B cell (primary cell): Measurements from ENCODE around the gene TAF4. TPM values are rescaled to one million over a fixed set of nuclear protein-coding genes. Genes with fewer than 3 reads are reported as not detected.

ENCODE experiments used
- ATAC-seq: fragments of 200-7000 bp; cut with Tn5 transposase; one replicate; pipeline ENCODE4 v1.10.0; 2021; ENCODE audit warnings: low read depth, mild to moderate bottlenecking, moderate number of reproducible peaks, moderate library complexity
- CTCF ChIA-PET: fragments of 350-600 bp; sonication (Branson Sonifier 250); formaldehyde crosslinking; loops from one replicate; lab custom pipeline; 2021; ENCODE audit warnings: antibody characterized with exemption, inconsistent platforms; lab: Charles Lee
- POLR2A ChIA-PET: fragments of 350-600 bp; sonication (Branson Sonifier 250); formaldehyde crosslinking; loops from one replicate; lab custom pipeline; 2021; ENCODE audit warnings: antibody characterized with exemption; lab: Charles Lee
- DNase-seq: peaks from one replicate; pipeline ENCODE4 v3.0.0; 2013
- H2AFZ ChIP-seq: 2 replicates; pipeline ENCODE4 v1.6.1; 2012; ENCODE audit warnings: mild to moderate bottlenecking, low read depth, low read length; ENCODE audit not compliant: insufficient read depth, poor library complexity, severe bottlenecking
- H3K27ac ChIP-seq, 2 donors: 1 replicate in 1 of 2; 2 replicates in 1 of 2; pipeline ENCODE4 v1.5.1; 2012 to 2013; ENCODE audit warnings: low read length in 2 of 2, mild to moderate bottlenecking in 2 of 2, moderate library complexity in 1 of 2
- H3K27me3 ChIP-seq, 4 experiments: fragments of 200-600 bp in 1 of 4; sonication (generic) in 1 of 4; replicated peaks in 1 of 4; 1 replicate in 2 of 4; 2 replicates in 2 of 4; pipeline versions ENCODE4 v1.6.1 to v1.7.0; 2013 to 2016; ENCODE audit warnings: low read length in 3 of 4, mild to moderate bottlenecking in 2 of 4, mixed read lengths in 1 of 4, moderate library complexity in 1 of 4; ENCODE audit not compliant: insufficient read depth in 4 of 4, control insufficient read depth in 3 of 4; ENCODE audit errors: control extremely low read depth in 1 of 4
- H3K36me3 ChIP-seq, 2 experiments: replicated peaks in 1 of 2; 1 replicate in 1 of 2; 2 replicates in 1 of 2; pipeline versions ENCODE4 v1.6.1 to v1.7.1; 2013; ENCODE audit warnings: low read length in 1 of 2; ENCODE audit not compliant: insufficient read depth in 2 of 2, control insufficient read depth in 1 of 2; ENCODE audit errors: control extremely low read depth in 1 of 2, extremely low read depth in 1 of 2
- H3K4me1 ChIP-seq, 2 donors: fragments of 200-600 bp in 1 of 2; sonication (generic) in 1 of 2; 1 replicate in 1 of 2; 2 replicates in 1 of 2; pipeline versions ENCODE4 v1.5.1 to v1.6.1; 2013 to 2017; ENCODE audit warnings: low read length in 2 of 2; ENCODE audit not compliant: control insufficient read depth in 2 of 2, insufficient read depth in 2 of 2
- H3K4me2 ChIP-seq: replicated peaks from 2 replicates; pipeline ENCODE3; 2012; ENCODE audit warnings: mild to moderate bottlenecking, low read depth, low read length; ENCODE audit not compliant: poor library complexity, severe bottlenecking
- H3K4me3 ChIP-seq, 5 experiments: fragments of 200-600 bp in 1 of 5; sonication (generic) in 1 of 5; 1 replicate in 3 of 5; 2 replicates in 2 of 5; pipeline versions ENCODE4 v1.5.1 to v1.7.0; 2011 to 2016; ENCODE audit warnings: low read length in 4 of 5, mild to moderate bottlenecking in 4 of 5, low read depth in 2 of 5, control low read depth in 1 of 5, moderate library complexity in 1 of 5; ENCODE audit not compliant: insufficient read depth in 1 of 5; ENCODE audit errors: control extremely low read depth in 1 of 5, extremely low read depth in 1 of 5
- H3K79me2 ChIP-seq: fragments of 200-600 bp; sonication (generic); one replicate; pipeline ENCODE4 v1.6.0; 2016; ENCODE audit warnings: low read length; ENCODE audit not compliant: control insufficient read depth, insufficient read depth
- H3K9ac ChIP-seq: fragments of 200-600 bp; sonication (generic); 2 replicates; pipeline ENCODE4 v1.6.1; 2017; ENCODE audit warnings: mild to moderate bottlenecking, low read length, moderate library complexity
- H3K9me3 ChIP-seq, 3 donors: one replicate each; pipeline versions ENCODE4 v1.6.1 to v1.7.1; 2013; ENCODE audit warnings: low read length in 2 of 3; ENCODE audit not compliant: control insufficient read depth in 2 of 3, insufficient read depth in 1 of 3; ENCODE audit errors: control extremely low read depth in 1 of 3
- H4K20me1 ChIP-seq: 2 replicates; pipeline ENCODE4 v1.6.0; 2012; ENCODE audit warnings: mild to moderate bottlenecking, low read length; ENCODE audit not compliant: insufficient read depth, control insufficient read depth, poor library complexity, severe bottlenecking
- H3K27ac Mint-ChIP-seq: one replicate; pipeline ENCODE4 v1.8.0; 2021; ENCODE audit warnings: mixed read lengths
- H3K27me3 Mint-ChIP-seq: one replicate; pipeline ENCODE4 v1.8.0; 2021; ENCODE audit warnings: mixed read lengths
- H3K4me1 Mint-ChIP-seq: one replicate; pipeline ENCODE4 v1.8.0; 2021; ENCODE audit warnings: mixed read lengths
- H3K4me3 Mint-ChIP-seq: one replicate; pipeline ENCODE4 v1.8.0; 2021; ENCODE audit warnings: mixed read lengths
- H3K9me3 Mint-ChIP-seq: one replicate; pipeline ENCODE4 v1.8.0; 2022; ENCODE audit warnings: mixed read lengths; ENCODE audit not compliant: insufficient read depth
- CTCF ChIP-seq: fragments of 200-600 bp; IDR thresholded peaks from one replicate; pipeline ENCODE4 v1.8.0; 2022; ENCODE audit warnings: antibody characterized with exemption, mild to moderate bottlenecking
- EZH2 ChIP-seq: IDR thresholded peaks from 2 replicates; pipeline ENCODE4 v1.6.1; 2012; ENCODE audit warnings: borderline replicate concordance, low read depth, mild to moderate bottlenecking, moderate library complexity, low read length; ENCODE audit not compliant: insufficient read depth, poor library complexity, severe bottlenecking
- WGBS: methylation state at CpG from one replicate; pipeline ENCODE4 v1.1.5; 2013; ENCODE audit warnings: missing lambda C conversion rate; ENCODE audit not compliant: insufficient coverage; 5-methylcytosine and 5-hydroxymethylcytosine counted together
- intact Hi-C: fragments of 100-400 bp; cut with micrococcal nuclease; formaldehyde crosslinking; loops from one replicate; pipeline ENCODE4 v1.10.0; 2022
- polyA plus RNA-seq: library from polyadenylated mRNA; depleted of rRNA; stranded (reverse); fragments of >200 nt; gene quantifications from 2 replicates; pipeline ENCODE4 v1.2.3, GENCODE V29; 2012
- total RNA-seq, 2 donors: library from RNA; stranded (reverse); fragments of 120-200 nt in 1 of 2; gene quantifications; 1 replicate in 1 of 2; 2 replicates in 1 of 2; pipeline versions ENCODE4 v1.2.3 to v1.2.4, GENCODE V29; 2013 to 2022

The TAF4 gene
- total and polyA plus RNA-seq, 2 donors (not counting 1 experiment from before 2014, with no cell fraction given), result 13.9 to 39.5 TPM

- H3K9me3 Mint-ChIP-seq, result no peaks in the 10 kb centered on the region
- POLR2A ChIA-PET, result no interaction called here
- DNase-seq (no peak), ATAC-seq (no peak)
- Histone ChIP-seq H2AFZ (no peak overlapping the region), H3K4me2 (no peak overlapping the region), H3K79me2 (peaks cover 28% of the 10 kb centered on the region), H3K9ac (no peak overlapping the region), H3K4me1 (peaks cover 0 to 3% of the 10 kb centered on the region in 2 donors), H4K20me1 (peaks cover 16% of the 10 kb centered on the region), H3K27me3 (no peaks in the 10 kb centered on the region), H3K36me3 (peaks cover 0 to 61% of the 10 kb centered on the region in 2 experiments), H3K9me3 (no peaks in the 10 kb centered on the region), H3K4me3 (no peak overlapping the region), H3K27ac (no peak overlapping the region)
- CTCF ChIA-PET, result interaction anchor here (0.7 to 3.2 kb wide), 15 partner anchors 12 to 373 kb away, joined by 3 to 56 read pairs (median 7); partner anchors contain the start of genes LSM14B, OSBPL2, PSMA7 and SS18L1
- WGBS, result 98% methylated on average over 32 of the region's 32 CpGs
- peaks cover 5% of the 10 kb centered on the region for H3K4me1 Mint-ChIP-seq
- no peak overlapping the region for H3K4me3 Mint-ChIP-seq
- intact Hi-C loops, result loop anchor here (2.0 kb wide), 1 partner anchor 373 kb away; no protein-coding TSS in a partner anchor
- no peaks in the 10 kb centered on the region for H3K27me3 Mint-ChIP-seq
- no peak overlapping the region for H3K27ac Mint-ChIP-seq
- TF ChIP-seq EZH2 (no peak), CTCF (no peak)
Observed at GRCh38 chr20:62009869-62010445, 55.7 kb downstream of the TAF4 start.

GRCh38 chr20:62009322-62009721 lies 56.4 kb downstream of the TAF4 start:
- Mint-ChIP-seq H3K9me3 (no peaks in the 10 kb centered on the region), H3K4me3 (no peak overlapping the region), H3K27ac (no peak overlapping the region), H3K4me1 (peaks cover 5% of the 10 kb centered on the region), H3K27me3 (no peaks in the 10 kb centered on the region)
- ChIA-PET POLR2A (no interaction called here), CTCF (interaction anchor here (2.7 to 3.2 kb wide), 3 partner anchors 117 to 133 kb away, joined by 9 to 56 read pairs (median 16); partner anchors contain the start of genes PSMA7 and SS18L1)
- Histone ChIP-seq H3K4me3 (no peak overlapping the region), H3K27me3 (no peaks in the 10 kb centered on the region), H3K9me3 (no peaks in the 10 kb centered on the region), H2AFZ (no peak overlapping the region), H4K20me1 (peaks cover 11% of the 10 kb centered on the region), H3K79me2 (peaks cover 24% of the 10 kb centered on the region), H3K9ac (no peak overlapping the region), H3K36me3 (peaks cover 0 to 66% of the 10 kb centered on the region in 2 experiments), H3K4me2 (no peak overlapping the region), H3K4me1 (peaks cover 0 to 3% of the 10 kb centered on the region in 2 donors), H3K27ac (no peak overlapping the region)
- DNase-seq, result no peak
- TF ChIP-seq EZH2, result no peak
- TF ChIP-seq CTCF, result no peak
- intact Hi-C loops, result no loop called here
- 98% methylated on average over 9 of the region's 13 CpGs for WGBS
- ATAC-seq, result no peak
